ENCODE results near the gene TAF15.

The TAF15 gene

DNA sequence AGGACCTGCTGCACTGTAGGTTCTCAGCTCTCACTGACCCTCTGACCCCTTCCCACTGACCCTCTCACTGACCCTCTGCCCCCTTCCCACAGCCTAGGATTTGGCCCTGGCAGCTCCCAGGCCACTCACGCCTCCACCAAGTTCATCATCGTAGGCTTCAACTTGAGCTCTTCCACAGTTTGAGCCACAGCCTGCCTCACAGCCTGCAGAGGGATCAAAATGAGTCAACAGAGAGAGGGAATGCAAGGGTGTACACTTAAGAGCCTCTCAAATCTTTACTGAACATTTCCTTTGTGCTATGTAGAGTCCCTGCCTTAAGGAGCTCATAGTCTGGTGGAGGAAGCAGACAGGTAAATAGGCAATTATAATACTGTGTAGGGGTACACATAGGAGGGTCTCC is 47.3 kb downstream of the TAF15 start:
- CTCF ChIA-PET: no interaction called here
- no peak for TF ChIP-seq CTCF (conservative IDR thresholded peaks at IDR 0.05; ENCODE audit: low read depth)
- no peak for DNase-seq (ENCODE audit: low spot score)
- POLR2A ChIA-PET (ENCODE audit: low non-redundant PET): interaction anchor here (0.8 kb wide), 1 partner anchor 15 kb away, joined by 3 read pairs; no protein-coding TSS in a partner anchor
- H3K27ac ChIP-seq: no peak overlapping the region

- no peak for DNase-seq (ENCODE audit: low spot score)
- no peak overlapping the region for H3K27ac ChIP-seq
- no peak for TF ChIP-seq CTCF (conservative IDR thresholded peaks at IDR 0.05; ENCODE audit: low read depth)
- POLR2A ChIA-PET (ENCODE audit: low non-redundant PET): no interaction called here
- CTCF ChIA-PET: no interaction called here
Observed at GRCh38 chr17:35864853-35865252, 55.6 kb downstream of the TAF15 start.

DNA sequence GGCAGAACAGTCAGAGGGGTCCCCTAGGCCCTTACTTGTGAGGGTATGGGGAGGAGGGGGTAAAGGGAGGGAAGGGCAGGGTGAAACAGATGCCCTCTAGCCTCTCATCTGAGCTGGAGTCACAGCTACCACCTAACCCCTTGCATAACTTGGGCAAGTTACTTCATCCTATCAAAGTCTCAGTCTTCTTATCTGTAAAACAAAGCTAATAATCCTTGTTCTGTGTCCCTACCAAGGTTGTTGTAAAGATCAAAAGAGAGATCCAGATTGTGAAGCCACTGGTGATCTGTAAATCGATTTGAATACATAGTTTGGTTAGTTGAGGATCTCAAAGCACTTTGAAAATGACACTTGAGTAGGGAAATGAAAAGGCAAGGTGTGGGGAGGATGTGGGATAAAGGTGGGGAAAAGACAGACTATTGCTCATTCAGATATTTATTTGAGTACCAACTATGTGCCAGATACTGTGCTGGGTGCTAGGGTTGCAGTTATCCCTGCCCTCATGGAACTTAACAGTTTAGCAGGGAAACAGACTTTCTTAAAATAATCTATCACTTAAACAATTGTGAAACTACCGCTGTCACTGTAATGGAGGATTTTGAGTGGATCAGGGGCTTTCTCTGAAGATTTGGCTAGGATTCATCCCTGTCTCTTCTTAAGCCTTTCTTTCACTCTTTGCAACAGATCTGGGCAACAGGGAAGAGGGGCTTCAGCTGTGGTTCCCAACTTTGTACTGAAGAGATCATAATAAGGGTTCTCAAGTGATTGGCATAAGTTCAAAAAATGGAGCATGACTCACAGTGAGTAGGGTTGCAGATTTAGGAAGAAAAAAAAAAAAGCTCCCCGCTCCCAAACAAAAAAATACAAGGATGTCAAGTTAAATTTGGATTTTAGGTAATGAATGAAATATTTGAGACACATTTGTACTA is 56.4 kb downstream of the TAF15 start:
- DNase-seq (ENCODE audit: low spot score): peak; percentile 47
- ChIA-PET CTCF (interaction anchor here (1.3 kb wide), 1 partner anchor 16 kb away, joined by 3 read pairs; no protein-coding TSS in a partner anchor), POLR2A (ENCODE audit: low non-redundant PET) (interaction anchor here (0.6 kb wide), 1 partner anchor 17 kb away, joined by 4 read pairs; no protein-coding TSS in a partner anchor)
- no peak for TF ChIP-seq CTCF (conservative IDR thresholded peaks at IDR 0.05; ENCODE audit: low read depth)
- no peak overlapping the region for H3K27ac ChIP-seq

- TF ChIP-seq CTCF (conservative IDR thresholded peaks at IDR 0.05; ENCODE audit: low read depth): no peak
- POLR2A ChIA-PET (ENCODE audit: low non-redundant PET): interaction anchor here (0.6 kb wide), 1 partner anchor 16 kb away, joined by 4 read pairs; no protein-coding TSS in a partner anchor
- no peak for DNase-seq (ENCODE audit: low spot score)
- CTCF ChIA-PET: interaction anchor here (1.3 kb wide), 1 partner anchor 17 kb away, joined by 3 read pairs; no protein-coding TSS in a partner anchor
- H3K27ac ChIP-seq: peak overlapping the region; percentile 20; the same call in 1 of the 2 replicates
Observed at GRCh38 chr17:35866341-35866950, 57.2 kb downstream of the TAF15 start.

- ChIA-PET CTCF (no interaction called here), POLR2A (ENCODE audit: low non-redundant PET) (no interaction called here)
- TF ChIP-seq CTCF (conservative IDR thresholded peaks at IDR 0.05; ENCODE audit: low read depth): no peak
- no peak for DNase-seq (ENCODE audit: low spot score)
- no peak overlapping the region for H3K27ac ChIP-seq
Observed at GRCh38 chr17:35867574-35867973, 58.3 kb downstream of the TAF15 start.

- CTCF ChIA-PET: no interaction called here
- DNase-seq (ENCODE audit: low spot score): no peak
- no peak for TF ChIP-seq CTCF (conservative IDR thresholded peaks at IDR 0.05; ENCODE audit: low read depth)
- H3K27ac ChIP-seq: no peak within 1 kb of the TSS
- POLR2A ChIA-PET (ENCODE audit: low non-redundant PET): no interaction called here
Observed at GRCh38 chr17:35868737-35869136, 59.5 kb downstream of the TAF15 start, which contains the start of gene HEATR9. Gene HEATR9, minus strand, starts transcription at chr17:35868891. Its CDS starts 149 bp downstream, at chr17:35868742.
